ENCODE data around the gene NISCH. TPM values are rescaled to one million over a fixed set of nuclear protein-coding genes. Genes with fewer than 3 reads are reported as not detected.

Gene NISCH
- total RNA-seq, 1 experiment from 2014 or later, result 85.0 TPM

- TF ChIP-seq E2F4 (CRISPR knock-in tag; IDR thresholded peaks at IDR 0.05; ENCODE audit: borderline replicate concordance, low read depth), result no peak
- no peak for TF ChIP-seq NFATC4 (CRISPR knock-in tag; IDR thresholded peaks at IDR 0.05)
Observed at GRCh38 chr3:52512105-52512504, 56.7 kb downstream of the NISCH start (continued).

GRCh38 chr3:52512727-52513126 lies 57.3 kb downstream of the NISCH start:
- Mint-ChIP-seq H3K27ac (no peak overlapping the region), H3K36me3 (no peaks in the 10 kb centered on the region), H3K4me3 (no peak overlapping the region), H3K9me3 (no peaks in the 10 kb centered on the region), H3K4me1 (no peaks in the 10 kb centered on the region), H3K27me3 (ENCODE audit: low read depth) (no peaks in the 10 kb centered on the region; the same call in 1 of the 2 replicates)
- TF ChIP-seq KAT7 (CRISPR knock-in tag; IDR thresholded peaks at IDR 0.05; ENCODE audit: borderline replicate concordance), result no peak
- TF ChIP-seq E2F1 (CRISPR knock-in tag; IDR thresholded peaks at IDR 0.05), result no peak
- no peak for TF ChIP-seq PRDM15 (CRISPR knock-in tag; IDR thresholded peaks at IDR 0.05)
- TF ChIP-seq GTF2I (CRISPR knock-in tag; conservative IDR thresholded peaks at IDR 0.05), result no peak
- ChIA-PET POLR2A (interaction anchor here (1.0 kb wide), 1 partner anchor 11 kb away, joined by 3 read pairs; no protein-coding TSS in a partner anchor), CTCF (interaction anchor here (2.2 kb wide), 1 partner anchor 10 kb away, joined by 5 read pairs; no protein-coding TSS in a partner anchor)
- ATAC-seq (peak; percentile 33), DNase-seq (ENCODE audit: low spot score) (no peak)

- Mint-ChIP-seq H3K4me3 (no peak overlapping the region), H3K27me3 (ENCODE audit: low read depth) (no peaks in the 10 kb centered on the region; the same call in 1 of the 2 replicates), H3K4me1 (peaks cover 1% of the 10 kb centered on the region), H3K27ac (no peak overlapping the region), H3K36me3 (no peaks in the 10 kb centered on the region), H3K9me3 (no peaks in the 10 kb centered on the region)
- no peak for DNase-seq (ENCODE audit: low spot score)
- no peak for ATAC-seq
- no peak for TF ChIP-seq NFATC4 (CRISPR knock-in tag; IDR thresholded peaks at IDR 0.05)
- no peak for TF ChIP-seq ZNF512 (CRISPR knock-in tag; IDR thresholded peaks at IDR 0.05; ENCODE audit: borderline replicate concordance)
- no peak for TF ChIP-seq FOXP1 (CRISPR knock-in tag; IDR thresholded peaks at IDR 0.05; ENCODE audit: borderline replicate concordance)
- TF ChIP-seq ZNF416 (CRISPR knock-in tag; IDR thresholded peaks at IDR 0.05), result no peak
- ChIA-PET CTCF (no interaction called here), POLR2A (interaction anchor here (1.0 kb wide), 1 partner anchor 11 kb away, joined by 3 read pairs; no protein-coding TSS in a partner anchor)
Observed at GRCh38 chr3:52513281-52513680, 57.9 kb downstream of the NISCH start.

- Mint-ChIP-seq H3K9me3 (no peaks in the 10 kb centered on the region), H3K27me3 (ENCODE audit: low read depth) (no peaks in the 10 kb centered on the region; the same call in 1 of the 2 replicates), H3K27ac (no peak overlapping the region), H3K4me3 (no peak overlapping the region), H3K4me1 (peaks cover 7% of the 10 kb centered on the region), H3K36me3 (no peaks in the 10 kb centered on the region)
- ChIA-PET POLR2A (no interaction called here), CTCF (no interaction called here)
- DNase-seq (ENCODE audit: low spot score) (no peak), ATAC-seq (no peak)
- TF ChIP-seq E2F1 (CRISPR knock-in tag; IDR thresholded peaks at IDR 0.05) (no peak), OVOL2 (CRISPR knock-in tag; IDR thresholded peaks at IDR 0.05; ENCODE audit: borderline replicate concordance) (no peak), ZNF532 (CRISPR knock-in tag; IDR thresholded peaks at IDR 0.05; ENCODE audit: borderline replicate concordance) (no peak), ATF1 (CRISPR knock-in tag; IDR thresholded peaks at IDR 0.05) (no peak), JUN (CRISPR knock-in tag; IDR thresholded peaks at IDR 0.05) (no peak), USF2 (CRISPR knock-in tag; IDR thresholded peaks at IDR 0.05) (no peak), GTF2I (CRISPR knock-in tag; conservative IDR thresholded peaks at IDR 0.05) (no peak), CBFB (CRISPR knock-in tag; IDR thresholded peaks at IDR 0.05; ENCODE audit: low read depth) (no peak)
Observed at GRCh38 chr3:52514576-52514975, 59.2 kb downstream of the NISCH start.
